ENCODE measurements around the gene CASP9.

DNA sequence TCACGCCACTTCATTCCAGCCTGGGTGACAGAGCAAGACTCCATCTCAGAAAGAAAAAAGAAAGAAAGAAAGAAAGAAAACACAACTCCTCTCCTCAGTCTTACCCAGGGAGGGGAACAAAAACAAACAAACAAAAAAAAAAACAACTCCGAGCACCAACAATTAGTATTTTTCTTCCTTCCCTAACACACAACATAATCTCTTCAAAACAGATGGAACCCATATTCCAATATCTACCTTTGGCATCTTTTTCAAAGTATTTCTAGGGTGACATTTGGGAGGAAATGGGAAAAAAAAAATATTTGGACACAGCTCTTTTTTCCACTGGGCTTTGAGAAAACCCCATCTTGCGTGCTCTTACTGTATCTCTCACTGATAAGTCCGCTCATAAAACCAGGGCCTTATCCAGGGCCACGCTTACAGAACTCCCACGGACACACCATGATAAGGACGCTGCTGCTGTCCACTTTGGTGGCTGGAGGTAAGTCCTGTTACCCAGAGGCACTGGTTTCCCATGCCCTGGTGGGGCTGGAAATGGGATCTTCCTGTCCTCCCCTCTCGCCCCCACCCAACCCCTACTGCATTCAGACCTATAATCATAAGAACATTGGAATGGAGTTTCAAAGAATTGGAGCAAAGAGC is 67.6 kb downstream of the CASP9 start, which contains the start of gene CELA2A:
- TF ChIP-seq CTCF (conservative IDR thresholded peaks at IDR 0.05 in 1 of 2, IDR thresholded peaks at IDR 0.05 in 1 of 2; ENCODE audit: low read depth in 1 of 2, low read length in 2 of 2) (no peak), EZH2 (IDR thresholded peaks at IDR 0.05; ENCODE audit: low read length, missing control alignments) (no peak)
